ENCODE data around the gene MGAT4C. TPM values are rescaled to one million over a fixed set of nuclear protein-coding genes. Genes with fewer than 3 reads are reported as not detected.

Gene MGAT4C
- total and polyA plus RNA-seq, 4 experiments from 2014 or later = not detected

DNA sequence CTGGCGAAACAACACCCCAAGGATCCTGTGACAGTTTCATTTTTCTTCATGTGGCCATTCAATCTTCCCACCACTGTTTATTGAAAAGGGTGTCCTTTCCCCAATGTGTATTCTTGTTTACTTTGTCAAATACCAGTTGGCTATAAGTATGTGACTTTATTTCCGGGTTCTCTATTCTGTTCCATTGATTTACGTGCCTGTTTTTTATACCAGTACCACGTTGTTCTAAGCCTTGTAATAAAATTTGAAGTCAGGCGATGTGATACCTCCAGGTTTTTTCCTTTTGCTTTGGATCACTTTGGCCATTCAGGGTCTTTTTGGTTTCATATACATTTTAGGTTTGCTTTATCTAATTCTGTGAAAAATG lies 9.1 kb upstream of the MGAT4C start:
- H3K4me3 ChIP-seq (ENCODE audit: low read length in 2 of 2) = no peak overlapping the region
- ChIA-PET POLR2A (ENCODE audit: partially characterized antibody) (no interaction called here), CTCF (ENCODE audit: partially characterized antibody) (no interaction called here)
- H3K9me3 ChIP-seq (ENCODE audit: control insufficient read depth in 1 of 2, low read length in 2 of 2) = no peaks in the 10 kb centered on the region
- Mint-ChIP-seq H3K4me1 (no peaks in the 10 kb centered on the region), H3K4me3 (no peak overlapping the region), H3K27me3 (no peaks in the 10 kb centered on the region), H3K27ac (no peak overlapping the region), H3K36me3 (no peaks in the 10 kb centered on the region), H3K9me3 (peaks cover 0 to 6% (median 2%) of the 10 kb centered on the region in 8 donors)
- intact Hi-C loops (cut with micrococcal nuclease) = no loop called here
- no peaks in the 10 kb centered on the region for H3K27me3 ChIP-seq (ENCODE audit: insufficient read depth, low read length)
- no peak overlapping the region for H3K27ac ChIP-seq (ENCODE audit: low read depth, low read length)
- H3K4me1 ChIP-seq (ENCODE audit: insufficient read depth, low read length) = no peaks in the 10 kb centered on the region
- no peaks in the 10 kb centered on the region for H3K36me3 ChIP-seq (ENCODE audit: insufficient read depth, low read length)
- DNase-seq = no peak

DNA sequence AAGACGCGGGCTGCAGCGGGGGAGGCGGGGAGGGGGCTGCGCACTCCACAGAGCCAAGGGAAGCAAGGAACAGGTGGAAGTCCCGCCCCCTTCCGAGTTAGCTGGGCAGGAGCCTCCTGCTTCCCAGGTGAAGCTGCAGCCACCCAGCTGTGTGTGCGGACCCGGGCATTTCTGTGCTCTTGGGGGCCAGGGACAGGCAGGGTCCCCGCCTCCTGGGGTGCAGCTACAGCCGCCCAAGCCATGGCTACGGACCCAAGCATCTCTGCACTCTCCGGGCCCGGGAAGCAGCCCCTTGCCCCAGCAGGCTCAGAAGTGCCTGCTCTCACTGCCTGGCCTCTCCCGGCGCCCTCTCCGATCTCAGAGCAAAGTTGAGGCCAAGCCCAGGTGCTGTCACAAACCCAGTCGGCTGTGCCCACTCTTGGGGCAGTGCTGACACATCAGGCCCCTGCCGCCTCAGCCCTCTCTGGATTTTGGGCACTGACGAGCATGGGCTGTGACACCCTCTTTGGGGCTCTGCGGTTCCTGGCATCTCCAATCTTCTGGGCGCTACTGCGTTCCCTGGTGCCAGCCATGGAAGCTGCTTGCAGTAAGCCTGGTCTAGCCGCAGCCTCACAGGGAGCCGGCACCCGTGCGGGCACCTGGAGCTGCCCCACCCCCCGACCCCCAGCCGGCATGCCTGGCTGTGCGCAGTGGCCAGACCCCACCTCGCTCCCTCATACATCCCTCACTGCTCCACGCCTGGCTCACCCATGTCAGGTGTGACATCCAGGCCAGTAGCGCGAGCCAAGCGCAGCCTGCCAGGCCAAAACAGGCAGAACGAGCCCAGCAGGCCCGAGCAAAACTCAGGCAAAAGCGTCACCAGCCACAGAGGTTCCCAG lies 8.5 kb upstream of the MGAT4C start:
- H3K9me3 Mint-ChIP-seq = peaks cover 0 to 6% (median 2%) of the 10 kb centered on the region in 8 donors
- no peak overlapping the region for H3K4me3 ChIP-seq (ENCODE audit: low read length in 2 of 2)
- H3K27me3 ChIP-seq (ENCODE audit: insufficient read depth, low read length) = no peaks in the 10 kb centered on the region
- no peaks in the 10 kb centered on the region for H3K4me1 Mint-ChIP-seq
- no peaks in the 10 kb centered on the region for H3K36me3 ChIP-seq (ENCODE audit: insufficient read depth, low read length)
- H3K27ac ChIP-seq (ENCODE audit: low read depth, low read length) = no peak overlapping the region
- H3K36me3 Mint-ChIP-seq = no peaks in the 10 kb centered on the region
- no peaks in the 10 kb centered on the region for H3K4me1 ChIP-seq (ENCODE audit: insufficient read depth, low read length)
- ChIA-PET CTCF (ENCODE audit: partially characterized antibody) (no interaction called here), POLR2A (ENCODE audit: partially characterized antibody) (no interaction called here)
- no peaks in the 10 kb centered on the region for H3K9me3 ChIP-seq (ENCODE audit: control insufficient read depth in 1 of 2, low read length in 2 of 2)
- no peak overlapping the region for H3K4me3 Mint-ChIP-seq
- no peak overlapping the region for H3K27ac Mint-ChIP-seq
- H3K27me3 Mint-ChIP-seq = no peaks in the 10 kb centered on the region
- DNase-seq = no peak
- intact Hi-C loops (cut with micrococcal nuclease) = no loop called here

DNA sequence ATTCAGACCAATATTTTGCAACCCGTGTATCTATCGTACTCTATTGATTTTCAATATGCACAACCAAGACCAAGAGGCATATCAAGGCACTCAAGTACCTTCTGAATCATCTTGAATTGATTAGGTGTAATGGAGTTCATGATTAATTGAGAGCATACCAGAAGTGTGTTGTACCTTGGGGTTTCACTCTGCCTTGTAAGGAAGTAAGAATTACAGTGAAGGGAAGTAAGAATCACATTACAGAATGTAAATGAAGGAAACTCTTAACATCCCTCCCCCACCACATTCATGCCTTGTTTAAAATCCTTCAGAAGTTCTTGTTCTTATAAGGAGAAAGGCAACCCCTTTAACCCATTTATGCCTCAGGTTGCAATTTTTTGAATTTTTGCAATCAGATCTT lies 5.4 kb upstream of the MGAT4C start:
- Mint-ChIP-seq H3K27ac (no peak overlapping the region), H3K4me3 (no peak overlapping the region), H3K4me1 (no peaks in the 10 kb centered on the region), H3K36me3 (no peaks in the 10 kb centered on the region), H3K27me3 (no peaks in the 10 kb centered on the region), H3K9me3 (peaks cover 0 to 6% (median 2%) of the 10 kb centered on the region in 8 donors)
- POLR2A ChIA-PET (ENCODE audit: partially characterized antibody) = no interaction called here
- no peak for DNase-seq
- Histone ChIP-seq H3K4me3 (ENCODE audit: low read length in 2 of 2) (no peak overlapping the region), H3K4me1 (ENCODE audit: insufficient read depth, low read length) (no peaks in the 10 kb centered on the region), H3K27me3 (ENCODE audit: insufficient read depth, low read length) (no peaks in the 10 kb centered on the region), H3K27ac (ENCODE audit: low read depth, low read length) (no peak overlapping the region), H3K36me3 (ENCODE audit: insufficient read depth, low read length) (no peaks in the 10 kb centered on the region), H3K9me3 (ENCODE audit: control insufficient read depth in 1 of 2, low read length in 2 of 2) (no peaks in the 10 kb centered on the region)
- CTCF ChIA-PET (ENCODE audit: partially characterized antibody) = no interaction called here
- intact Hi-C loops (cut with micrococcal nuclease) = no loop called here

DNA sequence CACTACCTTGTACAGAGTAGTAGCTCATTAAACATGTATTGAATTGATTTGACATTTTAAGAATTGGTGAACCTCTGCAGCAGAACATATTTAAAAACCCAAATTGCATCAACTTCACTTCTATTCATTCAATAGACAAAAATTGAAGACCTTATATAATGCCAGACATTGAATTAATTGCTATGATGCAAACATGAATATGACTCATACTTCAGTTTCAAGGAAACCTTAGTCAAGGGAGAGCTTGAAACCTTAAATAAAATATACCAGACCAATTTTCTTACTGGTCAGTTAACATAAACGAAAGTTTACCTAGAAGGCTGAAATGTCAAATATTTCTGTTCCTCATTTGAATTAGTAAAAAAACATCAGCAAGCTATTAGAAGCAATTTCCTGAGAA lies 5.0 kb upstream of the MGAT4C start:
- Histone ChIP-seq H3K27me3 (ENCODE audit: insufficient read depth, low read length) (no peaks in the 10 kb centered on the region), H3K9me3 (ENCODE audit: control insufficient read depth in 1 of 2, low read length in 2 of 2) (no peaks in the 10 kb centered on the region), H3K27ac (ENCODE audit: low read depth, low read length) (no peak overlapping the region), H3K4me3 (ENCODE audit: low read length in 2 of 2) (no peak overlapping the region), H3K4me1 (ENCODE audit: insufficient read depth, low read length) (no peaks in the 10 kb centered on the region), H3K36me3 (ENCODE audit: insufficient read depth, low read length) (no peaks in the 10 kb centered on the region)
- DNase-seq = no peak
- no peaks in the 10 kb centered on the region for H3K27me3 Mint-ChIP-seq
- ChIA-PET POLR2A (ENCODE audit: partially characterized antibody) (no interaction called here), CTCF (ENCODE audit: partially characterized antibody) (no interaction called here)
- no peak overlapping the region for H3K27ac Mint-ChIP-seq
- no peaks in the 10 kb centered on the region for H3K36me3 Mint-ChIP-seq
- H3K4me1 Mint-ChIP-seq = no peaks in the 10 kb centered on the region
- intact Hi-C loops (cut with micrococcal nuclease) = no loop called here
- no peak overlapping the region for H3K4me3 Mint-ChIP-seq
- peaks cover 0 to 6% (median 0%) of the 10 kb centered on the region in 8 donors for H3K9me3 Mint-ChIP-seq

DNA sequence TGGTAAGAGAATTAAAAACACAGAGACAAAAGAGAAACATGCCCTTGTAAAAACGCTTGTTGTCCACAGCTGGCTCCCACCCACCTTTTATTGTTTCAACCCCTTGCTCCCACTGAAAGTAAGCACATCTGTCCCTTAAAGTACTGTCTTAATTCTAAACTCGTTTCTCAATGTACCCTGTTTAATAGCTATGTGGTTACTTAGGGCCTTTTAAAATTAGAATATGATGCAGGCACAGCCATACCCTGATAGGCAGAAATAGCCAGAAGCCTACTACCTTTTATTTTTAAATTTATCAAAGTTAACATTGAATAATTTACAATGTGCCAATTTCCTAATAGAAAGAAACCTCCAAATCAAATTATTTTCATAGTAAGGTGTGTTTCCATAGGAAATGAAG lies 4.0 kb upstream of the MGAT4C start:
- H3K9me3 ChIP-seq (ENCODE audit: control insufficient read depth in 1 of 2, low read length in 2 of 2) = no peaks in the 10 kb centered on the region
- Mint-ChIP-seq H3K27ac (no peak overlapping the region), H3K4me1 (no peaks in the 10 kb centered on the region), H3K36me3 (no peaks in the 10 kb centered on the region), H3K4me3 (no peak overlapping the region), H3K9me3 (peaks cover 0 to 6% (median 0%) of the 10 kb centered on the region in 8 donors), H3K27me3 (no peaks in the 10 kb centered on the region)
- no peak overlapping the region for H3K4me3 ChIP-seq (ENCODE audit: low read length in 2 of 2)
- POLR2A ChIA-PET (ENCODE audit: partially characterized antibody) = no interaction called here
- DNase-seq = no peak
- no peaks in the 10 kb centered on the region for H3K27me3 ChIP-seq (ENCODE audit: insufficient read depth, low read length)
- H3K27ac ChIP-seq (ENCODE audit: low read depth, low read length) = no peak overlapping the region
- intact Hi-C loops (cut with micrococcal nuclease) = no loop called here
- H3K36me3 ChIP-seq (ENCODE audit: insufficient read depth, low read length) = no peaks in the 10 kb centered on the region
- CTCF ChIA-PET (ENCODE audit: partially characterized antibody) = no interaction called here
- no peaks in the 10 kb centered on the region for H3K4me1 ChIP-seq (ENCODE audit: insufficient read depth, low read length)

DNA sequence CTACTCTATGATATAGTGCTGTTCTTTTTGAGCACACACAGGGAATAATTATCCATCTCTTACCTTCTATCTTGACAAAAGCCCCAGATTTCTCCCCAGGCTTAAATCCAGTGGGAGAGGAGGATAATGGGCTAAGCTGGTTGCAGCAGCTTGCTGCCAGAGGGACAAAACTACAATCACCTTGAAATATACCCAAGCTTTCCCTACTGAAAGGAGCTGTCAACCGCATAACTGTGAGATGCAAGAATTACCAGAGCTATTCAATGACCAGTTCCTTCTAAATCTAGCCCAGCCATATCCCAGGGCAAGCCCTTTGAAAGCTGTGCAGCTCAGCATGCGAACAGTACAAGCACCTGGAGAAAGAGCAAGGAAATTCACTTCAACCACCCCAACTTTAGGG lies 943 bp upstream of the MGAT4C start:
- H3K27ac ChIP-seq (ENCODE audit: low read depth, low read length) = no peak overlapping the region
- ChIA-PET POLR2A (ENCODE audit: partially characterized antibody) (no interaction called here), CTCF (ENCODE audit: partially characterized antibody) (no interaction called here)
- no peaks in the 10 kb centered on the region for H3K36me3 Mint-ChIP-seq
- DNase-seq = no peak
- no peak overlapping the region for H3K4me3 Mint-ChIP-seq
- no peaks in the 10 kb centered on the region for H3K36me3 ChIP-seq (ENCODE audit: insufficient read depth, low read length)
- no peaks in the 10 kb centered on the region for H3K4me1 Mint-ChIP-seq
- no peak overlapping the region for H3K4me3 ChIP-seq (ENCODE audit: low read length in 2 of 2)
- H3K27me3 Mint-ChIP-seq = no peaks in the 10 kb centered on the region
- H3K27me3 ChIP-seq (ENCODE audit: insufficient read depth, low read length) = no peaks in the 10 kb centered on the region
- H3K9me3 ChIP-seq (ENCODE audit: control insufficient read depth in 1 of 2, low read length in 2 of 2) = no peaks in the 10 kb centered on the region
- no peak overlapping the region for H3K27ac Mint-ChIP-seq
- intact Hi-C loops (cut with micrococcal nuclease) = no loop called here
- no peaks in the 10 kb centered on the region for H3K4me1 ChIP-seq (ENCODE audit: insufficient read depth, low read length)
- peaks cover 0 to 4% (median 0%) of the 10 kb centered on the region in 8 donors for H3K9me3 Mint-ChIP-seq

DNA sequence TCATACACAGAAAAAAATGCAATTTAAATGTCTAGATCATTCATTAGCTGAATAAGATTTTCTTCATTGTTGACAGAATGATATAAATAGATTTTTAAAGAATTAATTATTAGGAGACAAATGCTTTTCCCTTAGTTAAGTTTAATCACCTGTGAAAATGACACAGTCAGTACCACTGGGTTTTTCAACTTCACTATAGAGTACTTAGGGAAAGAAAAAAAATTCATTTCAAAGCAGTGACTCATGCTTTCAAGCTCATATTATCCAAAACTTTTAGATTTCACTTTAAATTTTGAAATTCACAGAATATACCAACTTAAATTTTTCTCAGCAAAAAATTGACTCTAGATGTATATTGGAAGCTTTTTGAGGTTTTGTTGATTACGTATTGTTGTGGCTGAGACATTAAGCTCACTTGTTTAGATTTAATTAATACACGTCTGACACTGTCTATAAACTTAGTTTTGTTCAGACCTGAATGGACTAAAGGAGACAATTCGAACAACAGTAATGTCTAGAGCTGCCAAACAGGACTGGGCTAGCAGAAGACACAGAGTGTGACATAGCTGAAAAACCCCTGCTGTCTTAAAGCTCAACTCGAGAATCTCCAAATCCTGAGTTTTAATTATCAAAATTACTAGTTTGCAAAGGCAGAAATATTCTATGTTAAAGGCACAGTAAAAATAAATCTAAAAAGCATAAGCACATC lies 1.6 kb downstream of the MGAT4C start:
- Histone ChIP-seq H3K27ac (ENCODE audit: low read depth, low read length) (no peak overlapping the region), H3K4me3 (ENCODE audit: low read length in 2 of 2) (no peak overlapping the region), H3K4me1 (ENCODE audit: insufficient read depth, low read length) (no peaks in the 10 kb centered on the region), H3K27me3 (ENCODE audit: insufficient read depth, low read length) (no peaks in the 10 kb centered on the region), H3K36me3 (ENCODE audit: insufficient read depth, low read length) (no peaks in the 10 kb centered on the region), H3K9me3 (ENCODE audit: control insufficient read depth in 1 of 2, low read length in 2 of 2) (no peaks in the 10 kb centered on the region)
- CTCF ChIA-PET (ENCODE audit: partially characterized antibody) = no interaction called here
- DNase-seq = no peak
- no peaks in the 10 kb centered on the region for H3K4me1 Mint-ChIP-seq
- H3K4me3 Mint-ChIP-seq = no peak overlapping the region
- no peak overlapping the region for H3K27ac Mint-ChIP-seq
- POLR2A ChIA-PET (ENCODE audit: partially characterized antibody) = no interaction called here
- H3K36me3 Mint-ChIP-seq = no peaks in the 10 kb centered on the region
- H3K9me3 Mint-ChIP-seq = peaks cover 0 to 7% (median under 1%) of the 10 kb centered on the region in 8 donors
- intact Hi-C loops (cut with micrococcal nuclease) = no loop called here
- no peaks in the 10 kb centered on the region for H3K27me3 Mint-ChIP-seq
